Medulla oblongata (tissue), 1 donor: ENCODE data around the gene ALOX5AP.

Experiments used
- DNase-seq: peaks from one replicate; pipeline ENCODE4 v3.0.0-alpha.2; 2015; ENCODE audit errors: extremely low spot score

The ALOX5AP gene

GRCh38 chr13:30759748-30760147, 24.4 kb downstream of the ALOX5AP start:
- no peak for DNase-seq

DNA sequence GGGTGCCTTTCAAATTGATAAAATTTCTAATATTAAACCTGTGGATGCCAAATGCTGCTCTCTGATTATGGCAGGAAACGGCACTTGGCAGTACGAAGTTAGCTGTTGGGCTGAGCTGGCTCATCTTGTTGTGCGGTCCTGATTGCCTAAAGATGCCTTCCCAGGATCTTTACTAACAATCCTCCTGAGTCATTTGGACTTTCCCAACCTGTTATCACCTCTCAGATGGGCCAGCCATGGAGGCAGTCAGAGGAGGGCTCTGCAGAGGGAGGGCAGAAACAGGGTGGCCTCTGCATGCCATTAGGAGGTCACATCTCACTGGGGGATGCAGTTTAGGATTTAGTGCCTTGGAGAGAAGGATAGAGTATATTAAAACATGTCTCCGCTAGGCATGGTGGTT, 27.3 kb downstream of the ALOX5AP start:
- DNase-seq = no peak

DNA sequence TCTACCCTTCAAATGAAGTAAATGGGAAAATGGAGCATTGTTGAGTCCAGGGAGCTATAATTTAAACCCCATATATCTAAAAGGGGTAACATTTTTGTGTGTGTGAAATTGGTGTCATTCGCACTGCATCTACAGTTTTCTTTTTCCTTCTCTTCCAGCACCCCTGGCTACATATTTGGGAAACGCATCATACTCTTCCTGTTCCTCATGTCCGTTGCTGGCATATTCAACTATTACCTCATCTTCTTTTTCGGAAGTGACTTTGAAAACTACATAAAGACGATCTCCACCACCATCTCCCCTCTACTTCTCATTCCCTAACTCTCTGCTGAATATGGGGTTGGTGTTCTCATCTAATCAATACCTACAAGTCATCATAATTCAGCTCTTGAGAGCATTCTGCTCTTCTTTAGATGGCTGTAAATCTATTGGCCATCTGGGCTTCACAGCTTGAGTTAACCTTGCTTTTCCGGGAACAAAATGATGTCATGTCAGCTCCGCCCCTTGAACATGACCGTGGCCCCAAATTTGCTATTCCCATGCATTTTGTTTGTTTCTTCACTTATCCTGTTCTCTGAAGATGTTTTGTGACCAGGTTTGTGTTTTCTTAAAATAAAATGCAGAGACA, 28.6 kb downstream of the ALOX5AP start:
- DNase-seq = no peak

DNA sequence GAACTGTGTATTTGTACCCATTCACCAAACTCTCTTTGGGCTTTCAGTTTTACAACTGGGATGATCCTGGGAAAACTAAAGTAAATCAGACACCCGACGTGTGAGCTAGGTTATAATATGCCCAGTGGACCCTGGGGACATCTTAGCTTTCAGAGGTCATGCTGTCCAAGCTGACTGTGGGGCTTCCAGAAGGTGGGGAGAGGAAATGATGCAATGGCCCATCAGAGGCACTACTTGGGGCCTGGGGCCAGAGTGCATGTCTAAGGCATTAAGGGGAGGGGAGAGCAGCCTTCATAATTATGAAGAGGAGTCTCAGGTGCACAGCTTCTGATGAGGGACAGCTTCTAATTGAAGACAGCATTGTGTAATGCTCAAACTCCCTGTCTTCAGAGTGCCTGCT, 30.9 kb downstream of the ALOX5AP start:
- DNase-seq = no peak

GRCh38 chr13:30770929-30771328, 35.6 kb downstream of the ALOX5AP start:
- DNase-seq = no peak

- DNase-seq = no peak
Measured at GRCh38 chr13:30773561-30773960, 38.2 kb downstream of the ALOX5AP start.

DNA sequence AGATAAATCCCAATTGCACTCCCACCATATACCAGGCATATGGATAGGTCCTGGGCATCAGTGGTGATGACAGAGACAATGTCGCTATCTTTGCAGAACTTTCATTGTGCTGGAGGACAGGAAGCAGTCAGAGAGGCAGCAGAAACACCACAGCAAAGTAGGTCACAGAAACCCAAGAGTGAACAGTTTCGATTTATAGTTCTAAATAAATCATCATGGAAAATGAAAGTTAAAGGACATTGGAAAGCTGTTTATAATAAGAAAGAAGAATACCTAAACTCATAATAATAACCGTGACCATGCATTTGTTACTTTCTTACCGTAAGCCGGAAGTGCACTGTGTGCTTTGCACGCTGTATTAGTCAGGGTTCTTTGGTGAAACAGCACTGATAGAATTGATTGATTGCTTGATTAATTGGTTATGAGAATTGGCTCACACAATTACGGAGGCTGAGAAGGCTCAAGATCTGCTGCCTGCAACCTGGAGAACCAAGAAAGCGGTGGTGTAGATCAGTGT, 38.9 kb downstream of the ALOX5AP start:
- no peak for DNase-seq

DNA sequence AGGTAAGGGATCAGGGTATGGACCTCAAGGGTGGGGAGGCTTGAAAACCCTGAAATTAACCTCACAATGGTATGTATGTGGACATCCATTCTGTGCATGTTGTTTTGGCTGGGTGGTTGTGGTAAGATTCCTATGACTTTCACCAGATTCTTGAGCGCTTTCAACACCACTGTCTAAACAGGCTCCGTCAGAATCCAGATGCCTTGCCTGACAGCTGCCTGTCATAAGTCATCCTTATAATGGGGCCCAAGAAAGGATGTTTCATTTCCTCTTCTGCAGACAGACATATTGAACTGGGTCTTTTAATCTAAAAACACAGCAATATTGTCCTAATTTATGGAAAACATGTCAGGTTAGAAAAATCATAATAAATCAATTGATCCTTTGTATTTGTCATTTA, 41.3 kb downstream of the ALOX5AP start:
- no peak for DNase-seq

GRCh38 chr13:30779016-30779415, 43.7 kb downstream of the ALOX5AP start:
- no peak for DNase-seq

GRCh38 chr13:30779608-30780007, 44.3 kb downstream of the ALOX5AP start:
- no peak for DNase-seq

- DNase-seq = no peak
Measured at GRCh38 chr13:30780338-30780981, 45.1 kb downstream of the ALOX5AP start.

DNA sequence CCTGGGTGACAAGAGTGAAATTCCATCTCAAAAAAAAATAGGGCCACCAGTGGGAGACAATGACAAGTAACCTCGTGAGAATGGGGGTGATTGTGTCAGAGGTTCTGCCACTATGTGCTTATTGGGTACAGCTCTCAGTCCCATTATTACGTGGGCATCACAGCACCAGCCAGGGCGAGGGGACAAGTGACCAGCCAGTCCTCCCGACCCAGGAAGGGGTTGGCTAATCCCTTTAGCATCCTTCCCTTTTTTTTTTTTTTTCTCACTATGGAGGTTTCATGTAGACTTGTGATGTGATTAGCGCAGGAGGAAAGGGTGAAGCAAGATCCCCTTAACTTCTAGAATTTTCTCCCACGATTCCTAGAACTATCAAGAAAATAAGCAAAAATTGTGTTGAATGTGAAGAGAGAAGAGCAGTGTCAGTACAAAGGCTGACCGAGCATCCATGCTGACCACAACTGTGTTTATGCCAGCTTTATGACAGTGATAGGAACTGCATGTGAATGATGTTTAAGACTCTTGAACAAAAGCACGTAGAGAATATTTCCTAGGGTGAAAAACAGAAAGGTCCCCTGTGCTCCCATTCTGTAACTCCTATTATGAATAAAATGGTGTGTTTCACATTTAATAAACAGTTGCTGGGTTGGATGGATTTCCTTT, 50.0 kb downstream of the ALOX5AP start:
- no peak for DNase-seq

GRCh38 chr13:30786648-30787047, 51.3 kb downstream of the ALOX5AP start:
- DNase-seq = no peak

GRCh38 chr13:30787738-30788525, 52.6 kb downstream of the ALOX5AP start:
- no peak for DNase-seq

DNA sequence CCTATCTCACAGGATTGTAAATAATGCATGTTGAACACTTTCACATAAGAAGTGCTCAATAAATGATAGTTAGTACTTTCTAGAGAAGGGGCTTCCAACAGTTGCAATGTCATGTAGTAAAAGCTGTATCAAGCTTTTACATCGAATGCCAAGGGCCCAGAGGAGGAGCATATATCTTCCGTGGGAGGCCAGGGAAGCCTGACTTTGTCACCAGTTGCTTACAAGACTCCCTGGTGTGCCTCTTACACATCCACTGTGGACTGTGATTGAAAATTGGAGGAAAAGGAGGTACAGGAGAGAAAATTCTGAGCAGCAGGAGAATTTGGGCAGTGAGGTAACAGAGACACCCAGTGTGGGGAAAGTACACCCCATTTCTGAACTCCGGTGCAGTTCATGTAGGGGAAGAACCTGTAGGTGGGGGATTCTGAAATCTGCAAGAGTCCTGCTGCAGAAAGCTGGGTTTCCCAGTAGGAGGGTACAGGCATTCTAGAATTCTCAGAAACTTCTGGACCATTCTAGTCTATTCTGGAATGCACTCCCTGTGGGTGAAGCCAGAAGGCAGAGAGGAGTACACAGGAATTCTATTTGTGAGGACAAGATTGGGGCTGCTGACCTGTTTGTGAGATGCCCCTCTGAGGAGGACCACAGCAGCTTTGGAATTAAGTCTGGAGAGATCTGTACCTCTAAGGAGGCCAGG, 54.0 kb downstream of the ALOX5AP start:
- no peak for DNase-seq

DNA sequence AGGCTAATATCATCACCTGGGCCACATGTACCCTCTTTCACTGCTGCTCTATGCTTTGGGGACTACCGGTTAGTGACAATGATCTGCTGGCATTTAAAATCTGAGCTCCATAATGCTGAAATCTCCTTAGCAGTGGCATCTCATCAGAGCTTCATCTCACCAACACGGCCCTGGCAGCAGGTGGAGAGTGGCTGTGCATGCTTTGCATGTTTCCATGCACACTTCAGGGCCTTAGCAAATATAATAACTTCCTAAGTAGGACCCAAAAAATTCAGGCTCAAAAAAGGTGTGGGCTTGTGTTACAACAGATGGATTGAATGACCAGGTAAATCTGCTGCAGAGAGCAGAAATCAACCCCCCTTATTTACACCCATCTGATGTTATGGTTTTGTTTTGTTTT, 55.2 kb downstream of the ALOX5AP start:
- DNase-seq = no peak

DNA sequence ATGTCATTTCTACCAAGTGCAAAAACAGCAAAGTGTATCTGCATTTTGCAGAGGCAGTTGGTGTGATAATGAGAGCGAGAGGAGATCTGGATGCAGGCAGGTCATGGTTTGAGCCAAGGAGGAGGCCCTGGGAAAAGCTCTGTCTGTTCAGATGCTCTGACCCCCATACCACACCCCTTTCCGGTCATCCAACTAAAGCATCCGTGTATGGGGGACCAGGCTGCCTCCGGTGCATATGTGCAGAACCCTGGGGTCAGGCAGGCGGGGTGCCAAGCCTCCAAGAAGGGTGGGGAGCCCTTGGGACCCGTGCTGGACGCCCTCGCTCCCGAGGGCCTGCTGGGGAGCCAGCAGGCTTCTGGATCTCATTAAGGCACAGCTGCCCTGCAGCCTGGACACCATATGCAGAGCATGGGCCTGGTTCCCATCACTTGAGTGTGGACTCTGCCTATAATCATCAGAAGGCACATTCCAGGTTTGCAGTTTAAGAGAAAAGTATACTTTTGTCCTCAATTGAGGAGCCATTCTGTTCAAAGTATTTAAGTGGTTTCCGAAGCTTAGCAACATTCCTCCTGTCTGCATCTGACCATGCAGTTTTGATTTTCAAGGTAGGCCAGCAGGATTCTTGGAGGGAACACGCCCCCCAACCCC, 56.1 kb downstream of the ALOX5AP start:
- no peak for DNase-seq

DNA sequence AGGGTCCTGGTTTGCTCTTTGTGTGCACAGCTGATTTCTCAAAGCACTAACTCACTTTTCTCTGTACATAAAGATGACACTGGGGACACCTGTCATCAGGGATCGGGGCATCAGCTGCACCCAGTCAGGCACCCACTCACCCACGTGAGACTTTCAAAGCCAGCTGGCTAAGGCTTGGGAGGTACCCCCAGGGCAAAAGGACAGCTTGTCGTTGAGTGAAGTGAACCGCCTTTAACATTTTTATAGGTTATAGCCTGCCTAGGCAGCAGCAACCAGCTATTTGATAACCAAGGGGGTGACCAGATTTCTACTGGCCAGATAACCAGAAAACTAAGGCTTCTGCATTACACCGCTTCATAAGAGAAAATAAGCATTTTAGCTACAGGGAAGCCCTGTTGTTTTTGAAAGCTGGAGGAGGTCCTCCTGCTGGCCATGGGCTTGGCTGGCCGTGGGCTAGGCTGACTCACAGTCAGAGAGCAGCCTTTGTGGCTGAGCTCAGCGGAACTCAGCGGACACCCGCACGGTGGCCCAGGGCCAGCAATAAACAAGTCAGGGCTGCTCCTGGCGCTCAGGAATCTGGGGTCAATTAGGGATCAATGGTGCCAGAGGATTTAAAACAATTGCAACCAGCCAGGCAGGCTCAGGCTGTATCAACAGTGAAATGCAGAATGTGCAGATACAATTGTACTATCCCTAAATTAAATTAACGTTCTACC, 57.1 kb downstream of the ALOX5AP start:
- DNase-seq = peak; percentile 81

DNA sequence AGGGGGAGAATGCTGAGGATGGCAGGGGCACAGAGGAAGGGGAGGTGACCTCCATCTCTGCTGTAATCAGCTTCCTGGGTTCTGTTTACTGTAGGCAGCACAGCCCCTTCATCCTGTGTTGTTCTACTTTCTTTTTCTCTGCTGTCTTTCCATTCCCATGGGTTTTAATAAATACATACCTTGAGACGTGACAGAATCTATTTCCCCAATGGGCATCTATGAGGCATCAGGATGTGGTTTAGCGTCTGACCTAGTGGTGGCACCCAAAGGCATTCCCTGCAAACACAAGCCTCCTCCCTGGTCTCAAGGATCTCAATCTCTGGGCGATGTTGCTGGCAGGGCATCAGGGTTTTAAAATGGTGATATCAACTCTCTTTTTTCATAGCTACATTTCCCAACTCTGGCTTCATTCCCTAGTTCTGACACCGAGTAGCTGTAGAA, 60.8 kb downstream of the ALOX5AP start:
- DNase-seq = peak; percentile 28
